ENCODE results near the gene LHFPL6.

LHFPL6 gene

DNA sequence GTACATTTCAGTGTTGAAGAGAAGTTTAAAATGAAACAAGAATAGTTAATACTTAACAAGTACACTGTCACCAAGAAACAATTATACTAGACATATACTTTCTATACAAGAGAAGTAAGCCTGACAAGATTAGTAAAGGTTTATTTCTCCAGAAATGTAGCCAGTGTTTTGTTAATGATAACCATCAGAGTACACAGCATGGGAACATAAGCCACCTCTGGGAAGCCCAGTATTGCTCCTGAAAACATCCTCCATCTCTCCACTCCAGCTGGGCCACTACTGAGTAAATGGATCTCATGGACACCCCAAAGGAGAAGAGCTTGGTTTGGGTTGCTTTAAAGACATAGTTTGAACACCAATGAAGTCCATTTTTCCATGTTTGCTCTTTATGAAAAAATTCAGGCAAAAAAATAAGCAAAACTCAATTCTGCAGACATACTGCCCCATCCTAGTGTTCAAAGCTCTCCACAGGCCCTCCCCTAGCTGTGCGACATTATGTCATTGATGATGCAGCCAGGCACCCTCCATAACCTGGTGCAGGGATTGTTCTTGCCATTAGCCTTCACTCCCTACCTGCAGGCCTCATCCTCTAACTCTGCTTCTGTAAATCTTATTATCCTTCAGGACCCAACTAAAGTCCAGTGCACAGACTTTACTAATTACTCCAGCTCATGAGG, 61.9 kb downstream of the LHFPL6 start:
- Histone ChIP-seq H3K9ac (ENCODE audit: low read depth, low read length, poor library complexity) (no peak overlapping the region), H3K79me1 (ENCODE audit: low read depth, low read length) (no peaks in the 10 kb centered on the region), H3K4me1 (ENCODE audit: control insufficient read depth in 2 of 2, insufficient read depth in 1 of 2, low read depth in 1 of 2, low read length in 2 of 2) (peaks cover 6 to 7% of the 10 kb centered on the region in 2 donors), H2AFZ (ENCODE audit: low read length) (no peak overlapping the region), H3K36me3 (replicated peaks in 1 of 2; ENCODE audit: control insufficient read depth in 2 of 2, insufficient read depth in 2 of 2, low read length in 2 of 2) (peaks cover 0 to 31% of the 10 kb centered on the region in 2 donors), H4K8ac (ENCODE audit: low read depth, low read length) (no peak overlapping the region), H2BK120ac (ENCODE audit: low read depth, low read length) (no peak overlapping the region), H3K14ac (ENCODE audit: low read length) (no peak overlapping the region), H3K4ac (ENCODE audit: low read length) (no peak overlapping the region), H4K91ac (ENCODE audit: low read depth, low read length, poor library complexity) (no peak overlapping the region), H3K4me3 (ENCODE audit: low read length in 2 of 2) (no peak overlapping the region), H3K4me2 (ENCODE audit: insufficient read depth, low read length, poor library complexity, severe bottlenecking) (no peak overlapping the region), H2BK15ac (ENCODE audit: low read length) (no peak overlapping the region), H2AK5ac (ENCODE audit: low read depth, low read length) (no peak overlapping the region), H3K23ac (ENCODE audit: low read depth, low read length, poor library complexity) (no peak overlapping the region), H2BK12ac (ENCODE audit: low read length) (no peak overlapping the region), H3K27me3 (ENCODE audit: control insufficient read depth in 3 of 3, insufficient read depth in 3 of 3, low read depth in 1 of 3, low read length in 3 of 3) (no peaks in the 10 kb centered on the region), H3K27ac (replicated peaks; ENCODE audit: low read length) (no peak overlapping the region), H2BK5ac (ENCODE audit: low read length) (no peak overlapping the region), H3K18ac (ENCODE audit: low read length) (no peak overlapping the region), H3K9me3 (replicated peaks in 1 of 2; ENCODE audit: control insufficient read depth in 2 of 2, insufficient read depth in 1 of 2, low read depth in 1 of 2, low read length in 2 of 2) (no peaks in the 10 kb centered on the region)
- no CpG with 5 or more reads among the region's 1 CpG for WGBS, 2 donors (ENCODE audit: extremely low coverage in 2 of 2, insufficient read length in 2 of 2, insufficient replicate concordance in 1 of 2)
- DNase-seq (ENCODE audit: low spot score), result no peak

- Histone ChIP-seq H4K8ac (ENCODE audit: low read depth, low read length) (no peak overlapping the region), H3K23ac (ENCODE audit: low read depth, low read length, poor library complexity) (no peak overlapping the region), H2BK120ac (ENCODE audit: low read depth, low read length) (no peak overlapping the region), H3K36me3 (replicated peaks in 1 of 2; ENCODE audit: control insufficient read depth in 2 of 2, insufficient read depth in 2 of 2, low read length in 2 of 2) (peaks cover 0 to 26% of the 10 kb centered on the region in 2 donors), H3K9me3 (replicated peaks in 1 of 2; ENCODE audit: control insufficient read depth in 2 of 2, insufficient read depth in 1 of 2, low read depth in 1 of 2, low read length in 2 of 2) (no peaks in the 10 kb centered on the region), H3K14ac (ENCODE audit: low read length) (no peak overlapping the region), H3K9ac (ENCODE audit: low read depth, low read length, poor library complexity) (no peak overlapping the region), H4K91ac (ENCODE audit: low read depth, low read length, poor library complexity) (no peak overlapping the region), H3K18ac (ENCODE audit: low read length) (no peak overlapping the region), H3K79me1 (ENCODE audit: low read depth, low read length) (no peaks in the 10 kb centered on the region), H3K4me2 (ENCODE audit: insufficient read depth, low read length, poor library complexity, severe bottlenecking) (no peak overlapping the region), H2AFZ (ENCODE audit: low read length) (no peak overlapping the region), H3K27ac (replicated peaks; ENCODE audit: low read length) (no peak overlapping the region), H3K4me1 (ENCODE audit: control insufficient read depth in 2 of 2, insufficient read depth in 1 of 2, low read depth in 1 of 2, low read length in 2 of 2) (peaks cover 6 to 7% of the 10 kb centered on the region in 2 donors), H2BK15ac (ENCODE audit: low read length) (no peak overlapping the region), H3K27me3 (ENCODE audit: control insufficient read depth in 3 of 3, insufficient read depth in 3 of 3, low read depth in 1 of 3, low read length in 3 of 3) (no peaks in the 10 kb centered on the region), H2AK5ac (ENCODE audit: low read depth, low read length) (no peak overlapping the region), H3K4me3 (ENCODE audit: low read length in 2 of 2) (no peak overlapping the region), H3K4ac (ENCODE audit: low read length) (no peak overlapping the region), H2BK5ac (ENCODE audit: low read length) (no peak overlapping the region), H2BK12ac (ENCODE audit: low read length) (no peak overlapping the region)
- WGBS, 2 donors (ENCODE audit: extremely low coverage in 2 of 2, insufficient read length in 2 of 2, insufficient replicate concordance in 1 of 2), result no CpG with 5 or more reads among the region's 8 CpGs
- DNase-seq (ENCODE audit: low spot score), result no peak
These were observed 63.9 kb downstream of the LHFPL6 start for GRCh38 chr13:39538816-39539790.

- Histone ChIP-seq H3K27ac (replicated peaks; ENCODE audit: low read length) (no peak overlapping the region), H4K91ac (ENCODE audit: low read depth, low read length, poor library complexity) (no peak overlapping the region)
- no CpG with 5 or more reads among the region's 7 CpGs for WGBS, 2 donors (ENCODE audit: extremely low coverage in 2 of 2, insufficient read length in 2 of 2, insufficient replicate concordance in 1 of 2)
These were observed 66.1 kb downstream of the LHFPL6 start for GRCh38 chr13:39536906-39537305.

GRCh38 chr13:39536274-39536673, 66.7 kb downstream of the LHFPL6 start:
- Histone ChIP-seq H4K8ac (ENCODE audit: low read depth, low read length) (no peak overlapping the region), H3K4ac (ENCODE audit: low read length) (no peak overlapping the region), H3K79me1 (ENCODE audit: low read depth, low read length) (no peaks in the 10 kb centered on the region), H2BK15ac (ENCODE audit: low read length) (peak overlapping the region; percentile 5), H3K9ac (ENCODE audit: low read depth, low read length, poor library complexity) (no peak overlapping the region), H2AFZ (ENCODE audit: low read length) (no peak overlapping the region), H2AK5ac (ENCODE audit: low read depth, low read length) (no peak overlapping the region), H3K14ac (ENCODE audit: low read length) (no peak overlapping the region), H4K91ac (ENCODE audit: low read depth, low read length, poor library complexity) (no peak overlapping the region), H3K23ac (ENCODE audit: low read depth, low read length, poor library complexity) (no peak overlapping the region), H2BK12ac (ENCODE audit: low read length) (no peak overlapping the region), H3K18ac (ENCODE audit: low read length) (peak overlapping the region; percentile 20), H3K4me3 (ENCODE audit: low read length in 2 of 2) (no peak overlapping the region), H3K36me3 (replicated peaks in 1 of 2; ENCODE audit: control insufficient read depth in 2 of 2, insufficient read depth in 2 of 2, low read length in 2 of 2) (peaks cover 0 to 30% of the 10 kb centered on the region in 2 donors), H3K27me3 (ENCODE audit: control insufficient read depth in 3 of 3, insufficient read depth in 3 of 3, low read depth in 1 of 3, low read length in 3 of 3) (no peaks in the 10 kb centered on the region), H3K9me3 (replicated peaks in 1 of 2; ENCODE audit: control insufficient read depth in 2 of 2, insufficient read depth in 1 of 2, low read depth in 1 of 2, low read length in 2 of 2) (peaks cover 0 to 6% of the 10 kb centered on the region in 2 donors), H3K4me1 (ENCODE audit: control insufficient read depth in 2 of 2, insufficient read depth in 1 of 2, low read depth in 1 of 2, low read length in 2 of 2) (peaks cover 6 to 7% of the 10 kb centered on the region in 2 donors), H2BK5ac (ENCODE audit: low read length) (no peak overlapping the region), H3K4me2 (ENCODE audit: insufficient read depth, low read length, poor library complexity, severe bottlenecking) (no peak overlapping the region), H3K27ac (replicated peaks; ENCODE audit: low read length) (no peak overlapping the region), H2BK120ac (ENCODE audit: low read depth, low read length) (no peak overlapping the region)
- no CpG with 5 or more reads among the region's 6 CpGs for WGBS, 2 donors (ENCODE audit: extremely low coverage in 2 of 2, insufficient read length in 2 of 2, insufficient replicate concordance in 1 of 2)
- no peak for DNase-seq (ENCODE audit: low spot score)

More at GRCh38 chr13:39536906-39537305, 66.1 kb downstream of the LHFPL6 start:
- Histone ChIP-seq H3K4me2 (ENCODE audit: insufficient read depth, low read length, poor library complexity, severe bottlenecking) (no peak overlapping the region), H3K9ac (ENCODE audit: low read depth, low read length, poor library complexity) (no peak overlapping the region), H2AFZ (ENCODE audit: low read length) (no peak overlapping the region), H3K27me3 (ENCODE audit: control insufficient read depth in 3 of 3, insufficient read depth in 3 of 3, low read depth in 1 of 3, low read length in 3 of 3) (no peaks in the 10 kb centered on the region), H4K8ac (ENCODE audit: low read depth, low read length) (no peak overlapping the region), H2BK120ac (ENCODE audit: low read depth, low read length) (no peak overlapping the region), H3K4ac (ENCODE audit: low read length) (no peak overlapping the region), H2BK15ac (ENCODE audit: low read length) (no peak overlapping the region), H2BK12ac (ENCODE audit: low read length) (no peak overlapping the region), H3K4me3 (ENCODE audit: low read length in 2 of 2) (no peak overlapping the region), H3K14ac (ENCODE audit: low read length) (no peak overlapping the region), H3K36me3 (replicated peaks in 1 of 2; ENCODE audit: control insufficient read depth in 2 of 2, insufficient read depth in 2 of 2, low read length in 2 of 2) (peaks cover 0 to 30% of the 10 kb centered on the region in 2 donors), H3K23ac (ENCODE audit: low read depth, low read length, poor library complexity) (no peak overlapping the region), H3K18ac (ENCODE audit: low read length) (no peak overlapping the region), H2BK5ac (ENCODE audit: low read length) (no peak overlapping the region), H3K79me1 (ENCODE audit: low read depth, low read length) (no peaks in the 10 kb centered on the region), H3K4me1 (ENCODE audit: control insufficient read depth in 2 of 2, insufficient read depth in 1 of 2, low read depth in 1 of 2, low read length in 2 of 2) (peaks cover 6 to 7% of the 10 kb centered on the region in 2 donors), H3K9me3 (replicated peaks in 1 of 2; ENCODE audit: control insufficient read depth in 2 of 2, insufficient read depth in 1 of 2, low read depth in 1 of 2, low read length in 2 of 2) (peaks cover 0 to 6% of the 10 kb centered on the region in 2 donors), H2AK5ac (ENCODE audit: low read depth, low read length) (no peak overlapping the region)
- DNase-seq (ENCODE audit: low spot score), result no peak

Measured in neuronal stem cell (in vitro differentiated cells).